ENCODE results near the gene PCDHGA3.
"Not testable (repeated sequence)": the region's sequence is repeated elsewhere in the genome, so short reads cannot be mapped to it uniquely, and the experiment has no call there.

Gene PCDHGA3

GRCh38 chr5:141387557-141388311, 44.1 kb downstream of the PCDHGA3 start, which contains the start of gene PCDHGB4:
PCDHGB4 (plus strand) TSS chr5:141387698; CDS start chr5:141387885, 187 bp downstream.
- not testable (repeated sequence) for H3K27me3 ChIP-seq (replicated peaks; ENCODE audit: control insufficient read depth, insufficient read depth, low read length); H3K4me1 ChIP-seq (ENCODE audit: control insufficient read depth, insufficient read depth, low read length); H3K9ac ChIP-seq (ENCODE audit: low read length); H3K36me3 ChIP-seq (ENCODE audit: control insufficient read depth, insufficient read depth, low read length, severe bottlenecking)
- Histone ChIP-seq H3K9me3 (ENCODE audit: control insufficient read depth, low read length) (peaks cover 63% of the 10 kb centered on the region), H3K4me3 (ENCODE audit: low read length) (peak within 1 kb of the TSS; percentile 69)
- DNase-seq (ENCODE audit: low read depth): peak; percentile 22

GRCh38 chr5:141388661-141389060, 45.0 kb downstream of the PCDHGA3 start:
- peaks cover 63% of the 10 kb centered on the region for H3K9me3 ChIP-seq (ENCODE audit: control insufficient read depth, low read length)
- no peak for DNase-seq (ENCODE audit: low read depth)
- no peaks in the 10 kb centered on the region for H3K4me1 ChIP-seq (ENCODE audit: control insufficient read depth, insufficient read depth, low read length)
- H3K9ac ChIP-seq (ENCODE audit: low read length): no peak overlapping the region
- no peaks in the 10 kb centered on the region for H3K36me3 ChIP-seq (ENCODE audit: control insufficient read depth, insufficient read depth, low read length, severe bottlenecking)
- H3K4me3 ChIP-seq (ENCODE audit: low read length): peak overlapping the region; percentile 55
- H3K27me3 ChIP-seq (replicated peaks; ENCODE audit: control insufficient read depth, insufficient read depth, low read length): no peaks in the 10 kb centered on the region

DNA sequence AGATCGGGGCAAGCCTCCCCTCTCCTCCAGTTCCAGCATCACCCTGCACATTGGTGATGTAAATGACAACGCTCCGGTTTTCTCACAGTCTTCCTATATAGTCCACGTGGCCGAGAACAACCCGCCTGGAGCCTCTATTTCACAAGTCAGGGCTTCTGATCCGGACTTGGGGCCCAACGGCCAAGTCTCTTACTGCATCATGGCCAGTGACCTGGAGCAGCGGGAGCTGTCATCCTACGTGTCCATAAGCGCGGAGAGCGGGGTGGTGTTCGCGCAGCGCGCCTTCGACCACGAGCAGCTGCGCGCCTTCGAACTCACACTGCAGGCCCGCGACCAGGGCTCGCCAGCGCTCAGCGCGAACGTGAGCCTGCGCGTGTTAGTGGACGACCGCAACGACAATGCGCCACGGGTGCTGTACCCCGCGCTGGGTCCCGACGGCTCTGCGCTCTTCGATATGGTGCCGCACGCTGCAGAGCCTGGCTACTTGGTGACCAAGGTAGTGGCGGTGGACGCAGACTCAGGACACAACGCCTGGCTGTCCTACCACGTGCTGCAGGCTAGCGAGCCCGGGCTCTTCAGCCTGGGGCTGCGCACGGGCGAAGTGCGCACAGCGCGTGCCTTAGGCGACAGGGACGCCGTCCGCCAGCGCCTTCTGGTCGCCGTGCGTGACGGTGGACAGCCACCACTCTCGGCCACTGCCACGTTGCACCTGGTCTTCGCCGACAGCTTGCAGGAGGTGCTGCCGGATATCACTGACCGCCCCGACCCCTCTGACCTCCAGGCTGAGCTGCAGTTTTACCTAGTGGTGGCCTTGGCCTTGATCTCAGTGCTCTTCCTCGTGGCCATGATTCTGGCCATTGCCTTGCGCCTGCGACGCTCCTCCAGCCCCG, 45.8 kb downstream of the PCDHGA3 start:
- Histone ChIP-seq H3K9ac (ENCODE audit: low read length) (no peak overlapping the region), H3K4me3 (ENCODE audit: low read length) (peak overlapping the region; percentile 55), H3K36me3 (ENCODE audit: control insufficient read depth, insufficient read depth, low read length, severe bottlenecking) (no peaks in the 10 kb centered on the region), H3K27me3 (replicated peaks; ENCODE audit: control insufficient read depth, insufficient read depth, low read length) (no peaks in the 10 kb centered on the region), H3K4me1 (ENCODE audit: control insufficient read depth, insufficient read depth, low read length) (no peaks in the 10 kb centered on the region), H3K9me3 (ENCODE audit: control insufficient read depth, low read length) (peaks cover 65% of the 10 kb centered on the region)
- DNase-seq (ENCODE audit: low read depth): no peak

GRCh38 chr5:141392429-141393198, 49.0 kb downstream of the PCDHGA3 start, which contains the start of gene PCDHGA8:
PCDHGA8 (plus strand) TSS chr5:141392633; CDS start chr5:141392814, 181 bp downstream.
- no peaks in the 10 kb centered on the region for H3K36me3 ChIP-seq (ENCODE audit: control insufficient read depth, insufficient read depth, low read length, severe bottlenecking)
- no peak for DNase-seq (ENCODE audit: low read depth)
- H3K9me3 ChIP-seq (ENCODE audit: control insufficient read depth, low read length): peaks cover 64% of the 10 kb centered on the region
- H3K4me3 ChIP-seq (ENCODE audit: low read length): peak within 1 kb of the TSS; percentile 68
- H3K27me3 ChIP-seq (replicated peaks; ENCODE audit: control insufficient read depth, insufficient read depth, low read length): no peaks in the 10 kb centered on the region
- H3K9ac ChIP-seq (ENCODE audit: low read length): no peak within 1 kb of the TSS
- no peaks in the 10 kb centered on the region for H3K4me1 ChIP-seq (ENCODE audit: control insufficient read depth, insufficient read depth, low read length)

GRCh38 chr5:141393267-141393666, 49.6 kb downstream of the PCDHGA3 start:
- Histone ChIP-seq H3K4me3 (ENCODE audit: low read length) (peak overlapping the region; percentile 7), H3K27me3 (replicated peaks; ENCODE audit: control insufficient read depth, insufficient read depth, low read length) (no peaks in the 10 kb centered on the region), H3K36me3 (ENCODE audit: control insufficient read depth, insufficient read depth, low read length, severe bottlenecking) (no peaks in the 10 kb centered on the region), H3K9me3 (ENCODE audit: control insufficient read depth, low read length) (peaks cover 62% of the 10 kb centered on the region), H3K9ac (ENCODE audit: low read length) (no peak overlapping the region), H3K4me1 (ENCODE audit: control insufficient read depth, insufficient read depth, low read length) (no peaks in the 10 kb centered on the region)
- no peak for DNase-seq (ENCODE audit: low read depth)

DNA sequence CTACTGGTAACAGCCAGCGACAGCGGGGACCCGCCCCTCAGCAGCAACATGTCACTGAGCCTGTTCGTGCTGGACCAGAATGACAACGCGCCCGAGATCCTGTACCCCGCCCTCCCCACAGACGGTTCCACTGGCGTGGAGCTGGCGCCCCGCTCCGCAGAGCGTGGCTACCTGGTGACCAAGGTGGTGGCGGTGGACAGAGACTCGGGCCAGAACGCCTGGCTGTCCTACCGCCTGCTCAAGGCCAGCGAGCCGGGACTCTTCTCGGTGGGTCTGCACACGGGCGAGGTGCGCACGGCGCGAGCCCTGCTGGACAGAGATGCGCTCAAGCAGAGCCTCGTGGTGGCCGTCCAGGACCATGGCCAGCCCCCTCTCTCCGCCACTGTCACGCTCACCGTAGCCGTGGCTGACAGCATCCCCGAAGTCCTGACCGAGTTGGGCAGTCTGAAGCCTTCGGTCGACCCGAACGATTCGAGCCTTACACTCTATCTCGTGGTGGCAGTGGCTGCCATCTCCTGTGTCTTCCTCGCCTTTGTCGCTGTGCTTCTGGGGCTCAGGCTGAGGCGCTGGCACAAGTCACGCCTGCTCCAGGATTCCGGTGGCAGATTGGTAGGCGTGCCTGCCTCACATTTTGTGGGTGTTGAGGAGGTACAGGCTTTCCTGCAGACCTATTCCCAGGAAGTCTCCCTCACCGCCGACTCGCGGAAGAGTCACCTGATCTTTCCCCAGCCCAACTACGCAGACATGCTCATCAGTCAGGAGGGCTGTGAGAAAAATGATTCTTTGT, 51.0 kb downstream of the PCDHGA3 start:
- not testable (repeated sequence) for H3K4me1 ChIP-seq (ENCODE audit: control insufficient read depth, insufficient read depth, low read length); H3K9ac ChIP-seq (ENCODE audit: low read length); H3K36me3 ChIP-seq (ENCODE audit: control insufficient read depth, insufficient read depth, low read length, severe bottlenecking); H3K27me3 ChIP-seq (replicated peaks; ENCODE audit: control insufficient read depth, insufficient read depth, low read length); DNase-seq (ENCODE audit: low read depth); H3K4me3 ChIP-seq (ENCODE audit: low read length)
- peaks cover 60% of the 10 kb centered on the region for H3K9me3 ChIP-seq (ENCODE audit: control insufficient read depth, low read length)

All from adipocyte (in vitro differentiated cells).